PFSK-1 (cell line): ENCODE data around the gene CASP9.

Experiments
- FOXP2 ChIP-seq: optimal IDR thresholded peaks from 2 replicates; pipeline ENCODE3; 2011; ENCODE audit warnings: borderline replicate concordance, control low read depth, inconsistent platforms; ENCODE audit not compliant: insufficient read depth; ENCODE audit errors: extremely low read length, extremely low read depth
- POLR2AphosphoS5 ChIP-seq: IDR thresholded peaks from 2 replicates; pipeline ENCODE4 v1.6.1; 2012; ENCODE audit warnings: low read depth, mild to moderate bottlenecking, control low read depth, low read length, moderate library complexity
- REST ChIP-seq, 2 experiments: IDR thresholded peaks; 2 replicates each; pipeline versions ENCODE4 v1.6.1 to v1.8.0; 2011 to 2012; ENCODE audit warnings: low read depth in 2 of 2, low read length in 2 of 2, control low read depth in 1 of 2, inconsistent platforms in 1 of 2, mild to moderate bottlenecking in 1 of 2, moderate library complexity in 1 of 2; ENCODE audit not compliant: insufficient read depth in 1 of 2
- SIN3A ChIP-seq: IDR thresholded peaks from 2 replicates; pipeline ENCODE4 v1.6.1; 2012; ENCODE audit warnings: mild to moderate bottlenecking, low read length, moderate library complexity, borderline replicate concordance; ENCODE audit not compliant: insufficient read depth
- TAF1 ChIP-seq: IDR thresholded peaks from 2 replicates; pipeline ENCODE4 v1.6.1; 2012; ENCODE audit warnings: low read length, control low read depth, borderline replicate concordance; ENCODE audit not compliant: insufficient read depth

Gene CASP9

GRCh38 chr1:15542388-15543250 is 18.6 kb upstream of the CASP9 start:
- no peak for TF ChIP-seq REST (IDR thresholded peaks at IDR 0.05; ENCODE audit: insufficient read depth in 1 of 2, low read depth in 2 of 2, low read length in 2 of 2)
- no peak for TF ChIP-seq TAF1
- TF ChIP-seq FOXP2: no peak
- no peak for TF ChIP-seq SIN3A
- TF ChIP-seq POLR2AphosphoS5: no peak

- TF ChIP-seq REST (IDR thresholded peaks at IDR 0.05; ENCODE audit: insufficient read depth in 1 of 2, low read depth in 2 of 2, low read length in 2 of 2): no peak
- TF ChIP-seq POLR2AphosphoS5: no peak
- TF ChIP-seq SIN3A: no peak
- TF ChIP-seq FOXP2: no peak
- no peak for TF ChIP-seq TAF1
Observed at GRCh38 chr1:15541231-15541792, 17.3 kb upstream of the CASP9 start.

- TF ChIP-seq SIN3A: no peak
- TF ChIP-seq FOXP2: no peak
- no peak for TF ChIP-seq TAF1
- TF ChIP-seq POLR2AphosphoS5: no peak
- no peak for TF ChIP-seq REST (IDR thresholded peaks at IDR 0.05; ENCODE audit: insufficient read depth in 1 of 2, low read depth in 2 of 2, low read length in 2 of 2)
Observed at GRCh38 chr1:15540186-15540585, 16.2 kb upstream of the CASP9 start.

GRCh38 chr1:15538771-15539170 is 14.8 kb upstream of the CASP9 start:
- TF ChIP-seq FOXP2 (no peak), TAF1 (no peak), SIN3A (no peak), POLR2AphosphoS5 (no peak)

- TF ChIP-seq POLR2AphosphoS5: no peak
- TF ChIP-seq REST (IDR thresholded peaks at IDR 0.05; ENCODE audit: insufficient read depth in 1 of 2, low read depth in 2 of 2, low read length in 2 of 2): no peak
- TF ChIP-seq TAF1: no peak
- no peak for TF ChIP-seq SIN3A
- TF ChIP-seq FOXP2: no peak
Observed at GRCh38 chr1:15531682-15532081, 7.7 kb upstream of the CASP9 start.
